Right forelimb (tissue), 1 donor: ENCODE measurements around the gene MYO7A.

Experiments used
- DNase-seq: peaks from one replicate; pipeline ENCODE4 v3.0.0-alpha.2; 2018

The MYO7A gene

GRCh38 chr11:77202941-77203900, 75.2 kb downstream of the MYO7A start:
- peak; percentile 33 for DNase-seq

- peak; percentile 28 for DNase-seq
Observed at GRCh38 chr11:77203901-77204753, 76.1 kb downstream of the MYO7A start.

GRCh38 chr11:77204754-77205466, 76.9 kb downstream of the MYO7A start:
- peak; percentile 22 for DNase-seq

- DNase-seq: peak; percentile 28
Observed at GRCh38 chr11:77205467-77206263, 77.6 kb downstream of the MYO7A start.

- DNase-seq: peak; percentile 41
Observed at GRCh38 chr11:77206264-77207018, 78.4 kb downstream of the MYO7A start.

- DNase-seq: peak; percentile 33
Observed at GRCh38 chr11:77207019-77207485, 79.0 kb downstream of the MYO7A start.

- DNase-seq: peak; percentile 36
Observed at GRCh38 chr11:77207618-77208313, 79.7 kb downstream of the MYO7A start.

GRCh38 chr11:77208535-77208934, 80.5 kb downstream of the MYO7A start:
- peak; percentile 34 for DNase-seq

GRCh38 chr11:77209663-77210062, 81.6 kb downstream of the MYO7A start:
- no peak for DNase-seq

- DNase-seq: no peak
Observed at GRCh38 chr11:77211040-77211451, 83.0 kb downstream of the MYO7A start.

GRCh38 chr11:77211594-77212251, 83.7 kb downstream of the MYO7A start:
- DNase-seq: peak; percentile 29

GRCh38 chr11:77212314-77213007, 84.4 kb downstream of the MYO7A start:
- peak; percentile 34 for DNase-seq

- DNase-seq: no peak
Observed at GRCh38 chr11:77213029-77213579, 85.1 kb downstream of the MYO7A start.

- DNase-seq: no peak
Observed at GRCh38 chr11:77213589-77214428, 85.8 kb downstream of the MYO7A start.

- no peak for DNase-seq
Observed at GRCh38 chr11:77214557-77214956, 86.5 kb downstream of the MYO7A start.

GRCh38 chr11:77215106-77215505, 87.1 kb downstream of the MYO7A start:
- no peak for DNase-seq

GRCh38 chr11:77217156-77217555, 89.1 kb downstream of the MYO7A start:
- no peak for DNase-seq

- DNase-seq: no peak
Observed at GRCh38 chr11:77223797-77224196, 95.8 kb downstream of the MYO7A start.
